Stimulated activated CD8-positive, alpha-beta memory T cell treated with anti-CD3 and anti-CD28 coated beads, Interleukin-12 subunit alpha, Interleukin-12 subunit beta, amount 100 ng/mL, for 24 hours (primary cell): ENCODE data around the gene PPTC7.
"Not testable (repeated sequence)": the region's sequence is repeated elsewhere in the genome, so short reads cannot be mapped to it uniquely, and the experiment has no call there.

Experiments used
- DNase-seq: peaks from one replicate; pipeline ENCODE4 v3.0.0-alpha.2; 2020; ENCODE audit errors: extremely low read depth

PPTC7 gene

DNA sequence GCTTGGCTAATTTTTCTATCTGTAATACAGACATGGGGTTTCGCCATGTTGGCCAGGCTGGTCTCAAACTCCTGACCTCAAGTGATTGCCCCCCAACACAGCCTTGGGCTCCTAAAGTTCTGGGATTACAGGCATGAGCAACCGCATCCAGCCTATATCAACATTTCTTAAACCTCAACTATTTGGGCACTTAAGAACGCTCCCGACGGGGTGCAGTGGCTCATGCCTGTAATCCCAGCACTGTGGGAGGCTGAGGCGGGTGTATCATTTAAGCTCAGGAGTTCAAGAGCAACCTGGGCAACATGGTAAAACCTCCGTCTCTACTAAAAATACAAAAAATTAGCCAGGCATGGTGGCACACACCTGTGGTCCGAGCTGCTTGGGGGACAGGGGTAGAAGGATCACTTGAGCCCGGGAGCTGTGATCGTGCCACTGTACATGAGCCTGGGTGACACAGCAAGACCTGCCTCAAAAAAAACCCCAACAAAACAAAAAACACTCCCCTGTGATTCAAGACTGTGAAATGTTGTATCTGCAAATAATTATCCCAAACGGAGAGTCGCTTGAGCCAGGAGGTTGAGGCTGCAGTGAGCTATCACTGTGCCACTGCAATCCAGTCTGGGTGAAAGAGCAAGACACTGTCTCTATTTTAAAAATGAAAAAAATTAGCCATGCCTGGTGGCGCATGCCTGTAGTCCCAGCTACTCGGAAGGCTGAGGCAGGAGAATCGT lies 21.5 kb downstream of the PPTC7 start:
- no peak for DNase-seq

- DNase-seq = no peak
Observed at GRCh38 chr12:110560946-110561345, 22.2 kb downstream of the PPTC7 start.

DNA sequence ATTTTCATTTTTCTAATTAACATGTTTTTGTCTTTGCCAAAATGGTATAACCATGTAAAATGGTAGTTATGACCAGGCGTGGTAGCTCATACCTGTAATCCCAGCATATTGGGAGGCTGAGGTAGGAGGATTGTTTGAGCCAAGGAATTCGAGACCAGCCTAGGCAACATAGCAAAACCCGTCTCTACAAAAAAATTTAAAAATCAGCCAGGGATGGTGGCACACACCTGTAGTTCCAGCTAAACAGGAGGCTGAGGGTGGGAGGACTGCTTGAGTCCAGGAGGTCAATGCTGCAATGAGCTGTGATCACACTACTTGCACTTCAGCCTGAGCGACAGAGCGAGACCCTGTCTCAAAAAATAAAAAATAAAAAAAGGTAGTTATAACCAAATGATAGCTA lies 23.1 kb downstream of the PPTC7 start:
- DNase-seq = no peak

DNA sequence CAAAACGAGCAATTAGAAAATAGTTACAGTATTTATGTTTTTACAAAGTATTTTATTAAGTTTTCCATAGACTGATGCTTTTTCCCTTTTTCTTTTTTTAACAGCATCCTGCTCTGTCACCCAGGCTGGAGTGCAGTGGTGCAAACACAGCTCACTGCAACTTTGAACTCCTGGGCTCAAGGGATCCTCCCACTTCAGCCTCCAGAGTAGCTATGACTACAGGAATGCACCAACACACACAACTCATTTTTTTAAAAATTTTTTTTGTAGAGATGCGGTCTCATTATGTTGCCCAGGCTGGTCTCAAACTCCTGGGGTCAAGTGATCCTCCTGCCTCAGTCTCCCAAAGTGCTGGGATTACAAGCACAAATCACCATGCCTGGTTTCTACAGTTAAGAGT lies 24.2 kb downstream of the PPTC7 start:
- DNase-seq = not testable (repeated sequence)

DNA sequence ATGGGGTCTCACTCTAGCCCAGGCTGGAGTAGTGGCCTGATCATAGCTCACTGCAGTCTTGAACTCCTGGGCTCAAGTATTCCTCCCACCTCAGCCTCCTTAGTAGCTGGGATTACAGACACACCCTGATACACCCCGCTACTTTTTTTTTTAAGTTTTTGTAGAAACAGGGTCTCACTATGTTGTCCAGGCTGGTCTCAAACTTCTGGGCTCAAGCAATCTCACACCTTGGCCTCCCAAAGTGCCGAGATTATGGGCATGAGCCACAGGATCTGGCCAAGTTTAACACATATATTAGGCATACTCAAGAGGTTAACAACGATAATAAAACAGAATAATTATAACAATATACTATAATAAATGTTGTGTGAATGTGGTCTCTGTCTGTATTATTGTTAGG lies 25.8 kb downstream of the PPTC7 start:
- no peak for DNase-seq

GRCh38 chr12:110556705-110557104 lies 26.4 kb downstream of the PPTC7 start:
- DNase-seq = no peak

- DNase-seq = no peak
Observed at GRCh38 chr12:110555577-110556406, 27.3 kb downstream of the PPTC7 start.

DNA sequence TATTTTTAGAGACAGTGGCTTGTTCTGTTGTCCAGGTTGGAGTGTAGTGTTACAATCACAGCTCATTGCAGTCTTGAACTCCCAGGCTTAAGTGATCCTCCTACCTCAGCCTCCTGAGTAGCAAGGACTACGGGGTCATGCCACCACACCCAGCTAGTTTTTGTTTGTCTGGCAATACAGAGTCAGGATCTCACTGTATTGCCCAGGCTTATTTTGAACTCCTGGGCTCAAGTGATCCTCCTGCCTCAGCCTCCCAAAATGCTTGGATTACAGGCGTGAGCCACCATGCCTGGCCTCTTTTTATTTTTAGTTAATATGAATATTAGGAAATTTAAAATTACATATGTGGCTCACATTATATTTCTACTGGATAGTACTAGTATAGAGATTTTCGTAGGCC lies 28.9 kb downstream of the PPTC7 start:
- DNase-seq = no peak

DNA sequence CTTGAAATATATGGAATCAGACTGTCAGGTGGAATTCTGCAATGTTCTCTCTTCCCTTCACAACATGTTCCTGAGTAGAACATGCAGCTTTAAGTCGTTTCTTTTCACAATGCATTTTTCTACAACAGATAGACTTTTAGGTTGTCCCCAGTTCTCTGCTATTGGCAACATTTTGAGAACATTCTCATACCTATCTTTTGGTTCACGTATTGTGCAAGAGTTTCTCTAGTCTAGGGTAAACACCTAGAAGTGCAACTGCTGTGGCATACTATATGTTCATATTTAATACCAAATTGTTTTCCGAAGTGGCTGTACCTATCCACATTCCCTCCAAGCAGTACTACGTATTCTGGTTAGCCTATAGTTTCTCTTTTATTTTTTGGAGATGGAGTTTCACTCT lies 32.1 kb downstream of the PPTC7 start:
- no peak for DNase-seq

DNA sequence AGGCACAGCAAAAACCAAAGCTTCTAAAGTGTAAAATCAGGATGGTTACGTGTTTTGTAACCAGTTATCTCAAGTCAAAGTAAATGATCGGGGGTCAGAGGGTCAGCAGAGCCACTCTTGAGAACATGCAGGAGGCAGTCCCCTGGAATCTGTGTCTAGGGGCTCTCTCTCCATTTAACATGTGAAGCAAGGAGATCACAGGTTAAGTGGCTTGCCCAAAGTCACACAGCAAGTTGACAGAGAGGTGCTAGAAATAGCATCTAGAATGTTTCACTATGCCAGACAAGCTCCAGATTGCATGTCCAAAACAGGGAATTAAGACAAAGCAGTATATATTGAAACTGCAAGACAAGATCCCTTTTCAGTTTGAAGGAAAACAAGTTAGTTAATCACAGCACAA lies 33.4 kb downstream of the PPTC7 start:
- no peak for DNase-seq

GRCh38 chr12:110548678-110549077 lies 34.4 kb downstream of the PPTC7 start:
- DNase-seq = no peak

DNA sequence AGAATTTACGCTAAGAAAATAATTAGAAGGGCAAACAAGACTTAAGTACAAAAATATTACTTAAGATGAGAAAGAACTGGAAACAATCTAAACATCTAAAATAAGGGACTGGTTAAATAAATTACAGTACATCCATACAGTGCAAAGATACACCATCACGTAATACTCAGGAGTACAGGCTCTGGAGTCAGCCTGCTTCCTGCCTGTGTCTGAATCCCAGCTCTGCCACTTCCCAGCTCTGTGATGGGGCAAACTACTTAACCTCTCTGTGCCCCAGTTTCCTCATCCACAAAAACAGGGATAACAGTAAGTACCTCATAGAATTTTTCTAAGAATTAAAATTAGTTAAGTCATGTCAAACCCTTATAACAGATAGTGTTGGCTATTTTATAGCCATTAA lies 36.0 kb downstream of the PPTC7 start:
- no peak for DNase-seq

DNA sequence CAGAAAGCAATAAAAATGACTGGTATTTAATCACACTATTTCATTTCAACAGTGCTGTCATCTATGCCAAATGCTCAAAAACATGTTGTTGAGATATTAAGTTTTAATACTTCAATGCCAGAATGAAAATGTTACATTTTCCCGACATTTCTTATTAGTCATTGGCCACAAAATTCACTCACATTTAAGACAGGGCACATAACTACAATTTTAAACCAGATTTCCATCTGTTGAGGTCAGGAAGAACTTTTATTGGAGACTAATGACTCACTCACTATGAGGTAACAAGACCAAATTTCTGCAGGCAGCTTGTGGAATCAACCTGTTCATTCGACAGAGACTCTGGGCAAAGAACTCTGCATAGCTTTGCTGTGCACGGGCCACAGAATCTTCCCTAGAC lies 36.8 kb downstream of the PPTC7 start:
- DNase-seq = no peak

GRCh38 chr12:110545812-110546211 lies 37.3 kb downstream of the PPTC7 start:
- DNase-seq = no peak

GRCh38 chr12:110545259-110545658 lies 37.9 kb downstream of the PPTC7 start:
- DNase-seq = not testable (repeated sequence)

GRCh38 chr12:110543965-110544364 lies 39.2 kb downstream of the PPTC7 start:
- DNase-seq = no peak

DNA sequence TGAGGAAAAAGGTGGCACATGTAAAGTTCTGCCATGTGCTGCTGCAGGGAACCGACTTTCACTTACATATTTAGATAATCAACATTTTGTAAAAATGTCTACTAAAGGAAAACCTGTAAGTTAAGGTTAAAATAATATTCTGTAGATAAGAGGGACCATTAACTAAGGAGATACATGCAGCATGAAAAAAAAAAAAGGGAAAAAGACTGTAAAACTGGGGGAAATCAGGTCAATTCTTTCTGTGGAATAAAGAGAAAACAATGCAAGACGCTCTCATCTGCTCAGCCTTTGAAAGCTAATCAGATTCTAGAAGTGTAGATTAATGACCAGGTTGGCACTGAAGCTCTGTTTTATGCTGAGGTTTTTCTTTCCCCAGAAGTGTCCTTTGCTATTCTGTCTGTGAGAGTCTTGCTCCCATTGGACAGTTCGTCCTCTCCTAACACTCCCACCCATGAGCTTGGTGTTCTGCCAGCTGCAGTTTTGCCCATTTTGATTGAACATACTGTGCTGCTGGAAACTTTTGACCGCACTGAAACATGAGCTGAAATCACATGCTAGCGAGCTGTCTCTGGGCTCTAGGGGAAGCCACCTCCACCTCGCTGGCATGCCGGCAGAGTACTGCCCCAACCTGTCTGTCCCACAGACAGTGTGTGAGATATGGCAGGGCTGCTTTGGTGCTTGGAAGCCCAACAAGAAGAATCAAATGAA lies 39.7 kb downstream of the PPTC7 start:
- no peak for DNase-seq

DNA sequence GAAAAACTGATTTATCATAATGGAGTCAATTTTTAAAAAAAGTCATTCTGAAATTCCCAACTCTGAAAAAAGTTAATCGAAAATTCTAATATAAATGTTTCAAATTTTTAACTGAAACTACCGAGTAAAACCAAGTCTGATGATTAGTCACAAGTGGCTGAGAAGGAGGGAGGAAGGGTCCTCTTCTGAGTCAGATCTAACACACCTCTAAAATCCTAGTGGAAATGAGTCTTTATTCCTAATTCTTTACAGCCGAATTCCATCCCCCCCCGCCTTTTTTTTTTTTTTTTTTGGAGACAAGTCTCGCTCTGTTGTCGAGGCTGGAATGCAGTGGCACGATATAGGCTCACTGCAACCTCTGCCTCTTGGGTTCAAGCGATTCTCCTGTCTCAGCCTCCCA lies 43.1 kb downstream of the PPTC7 start:
- no peak for DNase-seq

DNA sequence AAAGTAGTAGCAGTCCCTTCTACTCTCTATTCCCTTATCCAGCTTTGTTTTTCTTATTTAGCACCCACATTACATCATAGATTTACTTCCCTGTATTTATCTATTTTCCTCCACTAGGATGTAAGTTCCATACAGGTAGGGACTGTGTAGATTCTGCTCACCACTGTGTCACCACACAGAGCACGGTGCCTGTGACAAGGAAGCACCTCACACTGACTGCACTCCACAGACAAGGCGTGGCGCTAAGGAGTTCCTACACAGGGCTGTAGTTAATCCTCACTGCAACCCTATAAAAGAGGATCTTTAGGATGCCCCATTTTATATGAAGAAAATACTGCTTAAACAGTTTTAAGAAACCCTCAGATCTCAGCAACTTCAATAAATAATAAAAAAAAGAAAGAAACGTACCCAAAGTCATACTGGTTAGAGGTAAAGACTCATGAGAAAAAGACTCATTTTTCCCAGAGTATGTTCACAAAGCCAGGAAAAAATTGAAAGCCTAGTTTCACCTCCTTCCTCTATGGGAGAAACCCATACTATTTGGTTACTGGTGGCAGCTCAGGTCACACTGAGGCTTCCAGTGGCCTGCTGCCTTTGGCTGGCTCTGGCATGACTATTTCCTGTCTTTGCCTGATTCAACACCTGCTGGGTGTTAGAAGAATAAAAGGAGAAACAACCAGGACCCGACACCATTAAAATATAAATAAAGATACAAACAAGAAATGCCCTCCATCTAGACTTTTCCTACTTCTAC lies 44.1 kb downstream of the PPTC7 start:
- DNase-seq = no peak

DNA sequence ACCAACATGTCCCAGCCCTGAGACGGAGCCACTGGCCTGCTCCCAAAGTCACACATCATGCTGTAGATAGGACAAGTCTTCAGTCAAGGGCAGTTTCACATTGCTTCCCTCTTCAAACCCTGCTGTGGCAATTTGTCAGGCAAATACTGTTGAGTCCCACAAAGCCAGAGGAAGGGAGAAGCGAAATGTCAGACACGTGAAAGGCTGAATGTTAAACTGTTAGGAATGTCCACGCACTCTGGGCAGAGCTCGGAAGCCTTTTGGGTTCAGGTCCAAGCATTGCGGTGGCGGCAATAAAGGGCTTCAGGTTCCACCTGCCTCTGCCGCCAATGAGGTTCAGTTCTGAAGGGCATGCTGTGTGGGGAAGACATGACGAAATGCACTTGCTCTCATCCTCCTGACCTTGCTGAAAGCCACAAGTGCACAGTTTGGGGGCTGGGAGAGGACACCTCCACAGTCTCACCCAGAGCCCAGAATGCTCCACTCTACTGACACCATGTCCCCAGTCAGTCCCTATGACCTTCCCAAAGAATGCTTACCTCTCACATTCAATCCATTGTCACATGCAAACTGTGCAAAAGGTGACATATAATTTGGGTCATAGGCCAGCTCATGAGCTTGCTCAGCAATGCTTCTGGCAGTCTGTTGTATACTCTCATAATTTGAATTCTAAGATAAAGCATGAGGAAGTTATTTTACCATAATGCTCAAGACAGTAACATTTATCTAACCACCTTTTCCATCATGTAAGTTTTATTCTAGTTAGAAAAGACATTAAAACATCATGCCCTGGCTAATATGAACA lies 45.3 kb downstream of the PPTC7 start:
- DNase-seq = no peak
